K562 (cell line): ENCODE data around the gene SPATS2L. TPM values are rescaled to one million over a fixed set of nuclear protein-coding genes. Genes with fewer than 3 reads are reported as not detected.

Source experiments
- C11orf30 ChIP-seq: fragments of 450-650 bp; IDR thresholded peaks from 2 replicates; pipeline ENCODE4 v1.6.1; 2016; ENCODE audit warnings: low read depth, mild to moderate bottlenecking
- CC2D1A ChIP-seq: fragments of 450-650 bp; IDR thresholded peaks from 2 replicates; pipeline ENCODE4 v1.6.1; 2017; ENCODE audit warnings: mild to moderate bottlenecking
- E2F1 ChIP-seq: sonication (generic); formaldehyde crosslinking; IDR thresholded peaks from 2 replicates; pipeline ENCODE4 v1.8.1; 2023; ENCODE audit warnings: mild to moderate bottlenecking, missing genetic modification reagents, moderate library complexity
- FOXJ2 ChIP-seq: fragments of 200-800 bp; sonication (Bioruptor generic); IDR thresholded peaks from 2 replicates; pipeline ENCODE4 v1.6.1; 2016; ENCODE audit warnings: missing genetic modification characterization, missing compliant biosample characterization
- PHB2 ChIP-seq: fragments of 450-650 bp; IDR thresholded peaks from 2 replicates; pipeline ENCODE4 v1.6.1; 2017; ENCODE audit warnings: low read depth
- RBM22 ChIP-seq: fragments of 200-400 bp; formaldehyde crosslinking; IDR thresholded peaks from 2 replicates; pipeline ENCODE4 v1.6.1; 2018; ENCODE audit warnings: low read length, low read depth; ENCODE audit not compliant: poor library complexity, severe bottlenecking
- XRCC5 ChIP-seq: fragments of 200-400 bp; formaldehyde crosslinking; IDR thresholded peaks from 2 replicates; pipeline ENCODE4 v1.6.1; 2017; ENCODE audit warnings: low read depth, mild to moderate bottlenecking, low read length
- ZNF668 ChIP-seq: fragments of 250-450 bp; sonication (Bioruptor Pico); IDR thresholded peaks from 2 replicates; pipeline ENCODE4 v1.8.0; 2022; ENCODE audit warnings: mild to moderate bottlenecking, inconsistent platforms
- ZNF695 ChIP-seq: fragments of 450-650 bp; formaldehyde crosslinking; IDR thresholded peaks from 2 replicates; pipeline ENCODE4 v1.4.0; 2020; ENCODE audit warnings: mild to moderate bottlenecking, moderate library complexity
- polyA plus RNA-seq, 8 experiments: library from polyadenylated mRNA; depleted of rRNA in 4 of 8; stranded (reverse) in 5 of 8; unstranded in 3 of 8; fragments of >200 nt; fragmentation: Nextera tagmentation in 2 of 8; fragmentation: Illumina TruSeq in 1 of 8; extraction: Ambion mirVana in 2 of 8; extraction: Trizol in 1 of 8; gene quantifications; 2 replicates each; pipeline versions ENCODE4 v1.2.1 to v1.2.3, GENCODE V29; 2011 to 2014; ENCODE audit warnings: inconsistent platforms in 1 of 8, missing spikeins in 1 of 8
- total RNA-seq, 7 experiments: library from RNA; depleted of rRNA in 6 of 7; stranded (reverse); fragments of >200 nt in 6 of 7; fragmentation: Illumina TruSeq in 2 of 7; extraction: Trizol in 2 of 7; gene quantifications; 2 replicates each; pipeline versions ENCODE4 v1.2.1 to v1.2.3, GENCODE V29; 2011 to 2021; ENCODE audit warnings: low replicate concordance in 1 of 7
- TF ChIP-seq, protein P1 (sequence below): fragments of 450-650 bp; IDR thresholded peaks from 2 replicates; pipeline ENCODE4 v1.6.1; 2018; ENCODE audit warnings: mild to moderate bottlenecking, low read depth; ENCODE audit not compliant: partially characterized antibody
- TF ChIP-seq, protein P2 (sequence below): fragments of 450-650 bp; IDR thresholded peaks from 2 replicates; pipeline ENCODE4 v1.6.1; 2016; ENCODE audit warnings: low read depth
- TF ChIP-seq, protein P3 (sequence below): fragments of 450-650 bp; IDR thresholded peaks from 2 replicates; pipeline ENCODE4 v1.6.1; 2018; ENCODE audit not compliant: partially characterized antibody

SPATS2L gene
- total and polyA plus RNA-seq, 9 of the 15 experiments (the other 6 are each of a cell fraction or from before 2014, with no cell fraction given): 11.3 to 41.5 (median 24.9) TPM

DNA sequence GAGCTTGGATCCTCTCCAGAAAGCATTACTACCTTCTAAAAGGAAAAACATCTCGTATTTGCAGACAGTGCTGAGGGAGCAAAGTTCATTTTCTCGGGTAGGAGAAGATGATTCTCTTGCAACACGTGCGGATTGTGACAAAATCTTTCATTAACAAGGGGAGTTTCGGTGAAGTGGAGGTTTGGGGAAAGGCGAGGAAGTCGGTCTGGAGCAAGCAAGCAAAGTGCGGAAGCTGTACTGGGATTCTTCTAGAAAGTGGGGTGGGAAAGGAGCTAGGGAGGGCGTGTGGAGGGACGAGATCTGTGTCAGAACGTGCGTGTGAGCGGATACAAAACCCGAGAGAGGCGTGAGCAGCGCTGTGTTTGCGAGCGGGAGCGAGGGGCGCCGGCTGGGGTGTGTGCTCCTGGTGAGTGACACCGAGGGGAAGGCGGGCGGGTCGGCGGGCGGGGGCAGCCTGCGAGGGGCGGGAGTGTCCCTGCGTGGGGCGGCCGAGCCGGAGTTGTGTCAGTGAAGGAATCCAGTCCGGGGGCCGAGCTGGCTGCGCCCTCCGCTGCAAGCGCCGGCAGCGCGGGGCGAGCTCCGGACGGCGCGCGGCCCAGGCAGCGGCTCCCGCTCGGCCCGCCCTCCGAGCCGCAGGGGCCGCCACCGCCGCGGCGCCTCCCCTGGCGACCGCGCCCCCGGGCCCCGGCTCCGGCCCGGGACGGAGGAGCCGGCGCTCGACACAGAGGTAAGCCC is at the start of gene SPATS2L (continued):
- TF ChIP-seq, protein P1, sequence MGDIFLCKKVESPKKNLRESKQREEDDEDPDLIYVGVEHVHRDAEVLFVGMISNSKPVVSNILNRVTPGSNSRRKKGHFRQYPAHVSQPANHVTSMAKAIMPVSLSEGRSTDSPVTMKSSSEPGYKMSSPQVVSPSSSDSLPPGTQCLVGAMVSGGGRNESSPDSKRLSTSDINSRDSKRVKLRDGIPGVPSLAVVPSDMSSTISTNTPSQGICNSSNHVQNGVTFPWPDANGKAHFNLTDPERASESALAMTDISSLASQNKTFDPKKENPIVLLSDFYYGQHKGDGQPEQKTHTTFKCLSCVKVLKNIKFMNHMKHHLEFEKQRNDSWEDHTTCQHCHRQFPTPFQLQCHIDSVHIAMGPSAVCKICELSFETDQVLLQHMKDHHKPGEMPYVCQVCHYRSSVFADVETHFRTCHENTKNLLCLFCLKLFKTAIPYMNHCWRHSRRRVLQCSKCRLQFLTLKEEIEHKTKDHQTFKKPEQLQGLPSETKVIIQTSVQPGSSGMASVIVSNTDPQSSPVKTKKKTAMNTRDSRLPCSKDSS: no peak
- no peak for TF ChIP-seq ZNF668 (CRISPR knock-in tag)
- TF ChIP-seq, protein P2, sequence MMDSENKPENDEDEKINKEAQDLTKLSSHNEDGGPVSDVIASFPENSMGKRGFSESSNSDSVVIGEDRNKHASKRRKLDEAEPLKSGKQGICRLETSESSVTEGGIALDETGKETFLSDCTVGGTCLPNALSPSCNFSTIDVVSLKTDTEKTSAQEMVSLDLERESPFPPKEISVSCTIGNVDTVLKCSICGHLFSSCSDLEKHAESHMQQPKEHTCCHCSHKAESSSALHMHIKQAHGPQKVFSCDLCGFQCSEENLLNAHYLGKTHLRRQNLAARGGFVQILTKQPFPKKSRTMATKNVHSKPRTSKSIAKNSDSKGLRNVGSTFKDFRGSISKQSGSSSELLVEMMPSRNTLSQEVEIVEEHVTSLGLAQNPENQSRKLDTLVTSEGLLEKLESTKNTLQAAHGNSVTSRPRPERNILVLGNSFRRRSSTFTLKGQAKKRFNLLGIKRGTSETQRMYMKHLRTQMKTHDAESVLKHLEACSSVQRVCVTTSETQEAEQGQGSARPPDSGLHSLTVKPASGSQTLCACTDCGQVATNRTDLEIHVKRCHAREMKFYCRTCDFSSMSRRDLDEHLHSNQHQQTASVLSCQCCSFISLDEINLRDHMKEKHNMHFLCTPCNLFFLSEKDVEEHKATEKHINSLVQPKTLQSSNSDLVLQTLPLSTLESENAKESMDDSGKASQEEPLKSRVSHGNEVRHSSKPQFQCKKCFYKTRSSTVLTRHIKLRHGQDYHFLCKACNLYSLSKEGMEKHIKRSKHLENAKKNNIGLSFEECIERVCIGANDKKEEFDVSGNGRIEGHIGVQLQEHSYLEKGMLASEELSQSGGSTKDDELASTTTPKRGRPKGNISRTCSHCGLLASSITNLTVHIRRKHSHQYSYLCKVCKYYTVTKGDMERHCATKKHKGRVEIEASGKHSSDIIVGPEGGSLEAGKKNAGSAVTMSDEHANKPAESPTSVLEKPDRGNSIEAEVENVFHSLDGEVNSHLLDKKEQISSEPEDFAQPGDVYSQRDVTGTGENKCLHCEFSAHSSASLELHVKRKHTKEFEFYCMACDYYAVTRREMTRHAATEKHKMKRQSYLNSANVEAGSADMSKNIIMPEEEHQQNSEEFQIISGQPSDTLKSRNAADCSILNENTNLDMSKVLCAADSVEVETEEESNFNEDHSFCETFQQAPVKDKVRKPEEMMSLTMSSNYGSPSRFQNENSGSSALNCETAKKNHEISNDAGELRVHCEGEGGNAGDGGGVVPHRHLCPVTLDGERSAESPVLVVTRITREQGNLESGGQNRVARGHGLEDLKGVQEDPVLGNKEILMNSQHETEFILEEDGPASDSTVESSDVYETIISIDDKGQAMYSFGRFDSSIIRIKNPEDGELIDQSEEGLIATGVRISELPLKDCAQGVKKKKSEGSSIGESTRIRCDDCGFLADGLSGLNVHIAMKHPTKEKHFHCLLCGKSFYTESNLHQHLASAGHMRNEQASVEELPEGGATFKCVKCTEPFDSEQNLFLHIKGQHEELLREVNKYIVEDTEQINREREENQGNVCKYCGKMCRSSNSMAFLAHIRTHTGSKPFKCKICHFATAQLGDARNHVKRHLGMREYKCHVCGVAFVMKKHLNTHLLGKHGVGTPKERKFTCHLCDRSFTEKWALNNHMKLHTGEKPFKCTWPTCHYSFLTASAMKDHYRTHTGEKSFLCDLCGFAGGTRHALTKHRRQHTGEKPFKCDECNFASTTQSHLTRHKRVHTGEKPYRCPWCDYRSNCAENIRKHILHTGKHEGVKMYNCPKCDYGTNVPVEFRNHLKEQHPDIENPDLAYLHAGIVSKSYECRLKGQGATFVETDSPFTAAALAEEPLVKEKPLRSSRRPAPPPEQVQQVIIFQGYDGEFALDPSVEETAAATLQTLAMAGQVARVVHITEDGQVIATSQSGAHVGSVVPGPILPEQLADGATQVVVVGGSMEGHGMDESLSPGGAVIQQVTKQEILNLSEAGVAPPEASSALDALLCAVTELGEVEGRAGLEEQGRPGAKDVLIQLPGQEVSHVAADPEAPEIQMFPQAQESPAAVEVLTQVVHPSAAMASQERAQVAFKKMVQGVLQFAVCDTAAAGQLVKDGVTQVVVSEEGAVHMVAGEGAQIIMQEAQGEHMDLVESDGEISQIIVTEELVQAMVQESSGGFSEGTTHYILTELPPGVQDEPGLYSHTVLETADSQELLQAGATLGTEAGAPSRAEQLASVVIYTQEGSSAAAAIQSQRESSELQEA: no peak
- TF ChIP-seq FOXJ2 (tag): no peak
- no peak for TF ChIP-seq RBM22
- TF ChIP-seq ZNF695 (CRISPR knock-in tag): no peak
- no peak for TF ChIP-seq PHB2
- no peak for TF ChIP-seq CC2D1A
- TF ChIP-seq, protein P3, sequence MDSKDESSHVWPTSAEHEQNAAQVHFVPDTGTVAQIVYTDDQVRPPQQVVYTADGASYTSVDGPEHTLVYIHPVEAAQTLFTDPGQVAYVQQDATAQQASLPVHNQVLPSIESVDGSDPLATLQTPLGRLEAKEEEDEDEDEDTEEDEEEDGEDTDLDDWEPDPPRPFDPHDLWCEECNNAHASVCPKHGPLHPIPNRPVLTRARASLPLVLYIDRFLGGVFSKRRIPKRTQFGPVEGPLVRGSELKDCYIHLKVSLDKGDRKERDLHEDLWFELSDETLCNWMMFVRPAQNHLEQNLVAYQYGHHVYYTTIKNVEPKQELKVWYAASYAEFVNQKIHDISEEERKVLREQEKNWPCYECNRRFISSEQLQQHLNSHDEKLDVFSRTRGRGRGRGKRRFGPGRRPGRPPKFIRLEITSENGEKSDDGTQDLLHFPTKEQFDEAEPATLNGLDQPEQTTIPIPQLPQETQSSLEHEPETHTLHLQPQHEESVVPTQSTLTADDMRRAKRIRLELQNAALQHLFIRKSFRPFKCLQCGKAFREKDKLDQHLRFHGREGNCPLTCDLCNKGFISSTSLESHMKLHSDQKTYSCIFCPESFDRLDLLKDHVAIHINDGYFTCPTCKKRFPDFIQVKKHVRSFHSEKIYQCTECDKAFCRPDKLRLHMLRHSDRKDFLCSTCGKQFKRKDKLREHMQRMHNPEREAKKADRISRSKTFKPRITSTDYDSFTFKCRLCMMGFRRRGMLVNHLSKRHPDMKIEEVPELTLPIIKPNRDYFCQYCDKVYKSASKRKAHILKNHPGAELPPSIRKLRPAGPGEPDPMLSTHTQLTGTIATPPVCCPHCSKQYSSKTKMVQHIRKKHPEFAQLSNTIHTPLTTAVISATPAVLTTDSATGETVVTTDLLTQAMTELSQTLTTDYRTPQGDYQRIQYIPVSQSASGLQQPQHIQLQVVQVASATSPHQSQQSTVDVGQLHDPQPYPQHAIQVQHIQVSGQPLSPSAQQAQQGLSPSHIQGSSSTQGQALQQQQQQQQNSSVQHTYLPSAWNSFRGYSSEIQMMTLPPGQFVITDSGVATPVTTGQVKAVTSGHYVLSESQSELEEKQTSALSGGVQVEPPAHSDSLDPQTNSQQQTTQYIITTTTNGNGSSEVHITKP: peak; percentile 88
- TF ChIP-seq XRCC5: no peak
- no peak for TF ChIP-seq C11orf30
- no peak for TF ChIP-seq E2F1 (CRISPR knock-in tag)
